ENCODE data around the gene SOX21. TPM values are rescaled to one million over a fixed set of nuclear protein-coding genes. Genes with fewer than 3 reads are reported as not detected.

Gene SOX21
- total RNA-seq, 1 experiment from 2014 or later: not detected

DNA sequence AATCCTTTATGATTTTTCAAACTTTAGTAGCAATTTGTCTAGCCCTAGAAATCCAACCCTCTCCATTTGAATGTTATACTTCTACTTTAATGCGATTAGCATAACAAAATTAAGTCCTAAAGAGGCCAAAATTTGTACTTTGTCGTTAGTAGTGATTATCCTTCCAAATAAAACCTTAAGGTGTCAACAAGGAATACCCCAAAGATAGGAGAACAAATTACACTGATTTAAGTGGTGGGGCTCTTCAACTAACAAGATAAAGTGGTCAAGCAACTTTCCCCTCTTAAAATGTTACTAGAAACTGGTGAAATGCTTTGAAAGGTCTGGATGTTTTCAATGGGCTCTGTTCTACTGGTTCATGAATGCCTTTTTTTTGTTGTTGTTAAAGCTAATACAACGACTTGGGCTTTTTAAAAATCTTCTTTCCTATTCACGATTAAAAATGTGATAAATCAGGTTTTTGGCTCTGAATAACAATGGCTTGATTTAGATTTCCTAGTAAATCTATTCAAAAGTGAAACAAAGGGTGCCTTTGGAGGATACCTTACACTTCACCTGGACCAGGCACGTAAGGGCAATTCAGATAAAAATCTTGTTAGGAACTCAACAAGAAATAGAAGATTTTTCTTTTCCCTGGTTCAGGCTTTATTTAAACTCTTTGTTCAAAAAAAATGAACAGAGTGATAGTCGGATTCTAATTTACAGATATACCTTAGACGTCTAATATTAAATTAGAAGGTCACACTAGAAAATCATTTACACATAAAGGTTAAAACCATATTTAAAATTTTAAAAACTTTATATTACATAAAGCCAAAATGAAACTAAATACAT, 3.1 kb downstream of the SOX21 start:
- DNase-seq (ENCODE audit: low read depth, low spot score) (no peak), ATAC-seq (no peak)
- H2AFZ ChIP-seq (ENCODE audit: low read depth, low read length, poor library complexity, severe bottlenecking): no peak overlapping the region
- H3K36me3 ChIP-seq (ENCODE audit: control insufficient read depth in 1 of 2, insufficient read depth in 2 of 2, low read length in 2 of 2): no peaks in the 10 kb centered on the region
- BruUV-seq (replicated peaks): no TSS peak
- no peaks in the 10 kb centered on the region for H3K9me2 ChIP-seq (ENCODE audit: insufficient read depth)
- no peak for TF ChIP-seq TCF7L2 (IDR thresholded peaks at IDR 0.05; ENCODE audit: borderline replicate concordance, extremely low read depth, insufficient read depth, insufficient read length)
- no peak for TF ChIP-seq YY1 (IDR thresholded peaks at IDR 0.05; ENCODE audit: extremely low read depth, insufficient replicate concordance, low read depth, low read length)
- no peak for TF ChIP-seq JUND (IDR thresholded peaks at IDR 0.05)
- H3K9ac ChIP-seq (ENCODE audit: low read length): no peak overlapping the region
- H4K20me1 ChIP-seq (ENCODE audit: insufficient read depth): no peaks in the 10 kb centered on the region
- ChIA-PET RAD21 (ENCODE audit: low non-redundant PET in 1 of 2, low total read pairs in 2 of 2, uncharacterized antibody in 2 of 2, unreplicated experiment in 2 of 2) (no interaction called here), CTCF (no interaction called here), POLR2A (no interaction called here)
- no peak overlapping the region for H3K4me3 ChIP-seq (replicated peaks in 1 of 2; ENCODE audit: low read depth in 1 of 2, low read length in 2 of 2)
- intact Hi-C loops (cut with micrococcal nuclease): no loop called here
- H3K27ac ChIP-seq (ENCODE audit: low read depth, low read length): no peak overlapping the region
- peaks cover 18% of the 10 kb centered on the region for H3K27me3 ChIP-seq (ENCODE audit: insufficient read depth, low read length)
- H3K9me3 ChIP-seq (ENCODE audit: control insufficient read depth in 1 of 2, insufficient read depth in 1 of 2, low read depth in 1 of 2, low read length in 2 of 2): no peaks in the 10 kb centered on the region
- H3K4me2 ChIP-seq (ENCODE audit: low read length): no peak overlapping the region
- no peaks in the 10 kb centered on the region for H3K4me1 ChIP-seq (ENCODE audit: control insufficient read depth in 1 of 2, insufficient read depth in 2 of 2, low read length in 2 of 2)
- H3K79me2 ChIP-seq (ENCODE audit: insufficient read depth, low read length): no peaks in the 10 kb centered on the region

DNA sequence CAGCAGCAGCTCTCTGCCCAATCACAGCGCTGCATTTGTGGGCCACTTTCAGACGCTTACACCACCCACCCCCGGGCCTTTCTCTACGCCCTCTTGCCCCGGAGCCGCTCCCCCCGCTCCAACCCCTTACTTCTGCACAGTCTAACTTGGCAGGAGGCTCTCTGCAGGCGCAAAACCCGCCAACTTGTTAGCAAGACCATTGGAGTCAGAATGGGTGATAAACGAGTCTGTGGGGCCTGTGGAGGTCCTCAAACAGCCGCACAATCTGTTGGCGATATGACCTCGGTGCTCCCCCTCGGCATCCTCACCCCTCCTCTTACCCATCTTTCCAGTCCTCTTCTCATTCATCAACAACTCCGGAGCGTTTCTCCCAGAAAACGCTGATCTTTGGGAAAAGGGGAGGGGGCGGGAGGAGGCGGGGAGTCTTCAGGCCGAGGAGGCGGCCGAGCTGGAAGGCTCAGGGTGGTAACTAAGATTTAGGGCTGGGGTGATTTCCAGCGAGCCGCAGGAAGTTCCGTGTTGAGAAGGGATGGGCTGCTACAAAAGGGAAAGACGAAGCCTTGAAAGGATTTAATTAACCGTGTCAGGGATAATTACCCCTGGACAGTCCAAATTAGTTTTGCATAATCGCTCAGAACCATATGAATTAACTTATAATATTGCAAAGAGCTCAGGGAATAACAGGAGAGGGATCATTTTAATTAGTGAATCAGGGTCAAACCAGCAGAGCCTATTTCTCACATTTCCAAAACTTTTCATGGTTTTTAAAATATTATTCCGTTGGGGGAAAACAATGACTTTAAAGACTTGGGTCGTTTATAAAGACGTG, 4.1 kb downstream of the SOX21 start:
- CTCF ChIA-PET: no interaction called here
- no peak overlapping the region for H3K4me2 ChIP-seq (ENCODE audit: low read length)

More for the DNA sequence above, 4.1 kb downstream of the SOX21 start:
- no TSS peak for BruUV-seq (replicated peaks)
- POLR2A ChIA-PET: no interaction called here
- Histone ChIP-seq H3K9me2 (ENCODE audit: insufficient read depth) (no peaks in the 10 kb centered on the region), H3K79me2 (ENCODE audit: insufficient read depth, low read length) (no peaks in the 10 kb centered on the region), H3K27me3 (ENCODE audit: insufficient read depth, low read length) (peaks cover 18% of the 10 kb centered on the region), H3K36me3 (ENCODE audit: control insufficient read depth in 1 of 2, insufficient read depth in 2 of 2, low read length in 2 of 2) (no peaks in the 10 kb centered on the region), H3K4me1 (ENCODE audit: control insufficient read depth in 1 of 2, insufficient read depth in 2 of 2, low read length in 2 of 2) (no peaks in the 10 kb centered on the region), H4K20me1 (ENCODE audit: insufficient read depth) (no peaks in the 10 kb centered on the region), H3K9ac (ENCODE audit: low read length) (no peak overlapping the region), H2AFZ (ENCODE audit: low read depth, low read length, poor library complexity, severe bottlenecking) (no peak overlapping the region), H3K4me3 (replicated peaks in 1 of 2; ENCODE audit: low read depth in 1 of 2, low read length in 2 of 2) (no peak overlapping the region), H3K9me3 (ENCODE audit: control insufficient read depth in 1 of 2, insufficient read depth in 1 of 2, low read depth in 1 of 2, low read length in 2 of 2) (no peaks in the 10 kb centered on the region), H3K27ac (ENCODE audit: low read depth, low read length) (no peak overlapping the region)
- DNase-seq (ENCODE audit: low read depth, low spot score) (no peak), ATAC-seq (no peak)
- RAD21 ChIA-PET (ENCODE audit: low non-redundant PET in 1 of 2, low total read pairs in 2 of 2, uncharacterized antibody in 2 of 2, unreplicated experiment in 2 of 2): no interaction called here
- intact Hi-C loops (cut with micrococcal nuclease): no loop called here
- no peak for TF ChIP-seq ATF3 (IDR thresholded peaks at IDR 0.05)
- no peak for TF ChIP-seq RAD21 (IDR thresholded peaks at IDR 0.05; ENCODE audit: low read depth)
- TF ChIP-seq CBX3 (IDR thresholded peaks at IDR 0.05; ENCODE audit: low read depth): no peak
- TF ChIP-seq JUND (IDR thresholded peaks at IDR 0.05): no peak
- no peak for TF ChIP-seq SP1 (IDR thresholded peaks at IDR 0.05; ENCODE audit: low read depth)
- no peak for TF ChIP-seq SRF (IDR thresholded peaks at IDR 0.05; ENCODE audit: low read depth)
- TF ChIP-seq, protein P1, sequence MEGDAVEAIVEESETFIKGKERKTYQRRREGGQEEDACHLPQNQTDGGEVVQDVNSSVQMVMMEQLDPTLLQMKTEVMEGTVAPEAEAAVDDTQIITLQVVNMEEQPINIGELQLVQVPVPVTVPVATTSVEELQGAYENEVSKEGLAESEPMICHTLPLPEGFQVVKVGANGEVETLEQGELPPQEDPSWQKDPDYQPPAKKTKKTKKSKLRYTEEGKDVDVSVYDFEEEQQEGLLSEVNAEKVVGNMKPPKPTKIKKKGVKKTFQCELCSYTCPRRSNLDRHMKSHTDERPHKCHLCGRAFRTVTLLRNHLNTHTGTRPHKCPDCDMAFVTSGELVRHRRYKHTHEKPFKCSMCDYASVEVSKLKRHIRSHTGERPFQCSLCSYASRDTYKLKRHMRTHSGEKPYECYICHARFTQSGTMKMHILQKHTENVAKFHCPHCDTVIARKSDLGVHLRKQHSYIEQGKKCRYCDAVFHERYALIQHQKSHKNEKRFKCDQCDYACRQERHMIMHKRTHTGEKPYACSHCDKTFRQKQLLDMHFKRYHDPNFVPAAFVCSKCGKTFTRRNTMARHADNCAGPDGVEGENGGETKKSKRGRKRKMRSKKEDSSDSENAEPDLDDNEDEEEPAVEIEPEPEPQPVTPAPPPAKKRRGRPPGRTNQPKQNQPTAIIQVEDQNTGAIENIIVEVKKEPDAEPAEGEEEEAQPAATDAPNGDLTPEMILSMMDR (IDR thresholded peaks at IDR 0.05 in 2 of 3, conservative IDR thresholded peaks at IDR 0.05 in 1 of 3; ENCODE audit: borderline replicate concordance in 1 of 3, insufficient read depth in 1 of 3, low read depth in 2 of 3, low read length in 2 of 3): no peak
- TF ChIP-seq POLR2A (IDR thresholded peaks at IDR 0.05; ENCODE audit: borderline replicate concordance, extremely low read depth, insufficient read depth, insufficient read length): no peak

Measured in HCT116 (cell line).